GM19023 (cell line): ENCODE measurements around the gene RUSC1.
A peak's percentile ranks its signal among the peaks of the same experiment; 100 is the strongest.
"Not testable (repeated sequence)": the region's sequence is repeated elsewhere in the genome, so short reads cannot be mapped to it uniquely, and the experiment has no call there.

Experiments
- ATAC-seq: cut with Tn5 transposase; IDR thresholded peaks from one replicate; pipeline ENCODE4 v1.9.1; 2021; ENCODE audit warnings: mild to moderate bottlenecking, moderate library complexity; ENCODE audit not compliant: unreplicated experiment

Gene RUSC1, protein sequence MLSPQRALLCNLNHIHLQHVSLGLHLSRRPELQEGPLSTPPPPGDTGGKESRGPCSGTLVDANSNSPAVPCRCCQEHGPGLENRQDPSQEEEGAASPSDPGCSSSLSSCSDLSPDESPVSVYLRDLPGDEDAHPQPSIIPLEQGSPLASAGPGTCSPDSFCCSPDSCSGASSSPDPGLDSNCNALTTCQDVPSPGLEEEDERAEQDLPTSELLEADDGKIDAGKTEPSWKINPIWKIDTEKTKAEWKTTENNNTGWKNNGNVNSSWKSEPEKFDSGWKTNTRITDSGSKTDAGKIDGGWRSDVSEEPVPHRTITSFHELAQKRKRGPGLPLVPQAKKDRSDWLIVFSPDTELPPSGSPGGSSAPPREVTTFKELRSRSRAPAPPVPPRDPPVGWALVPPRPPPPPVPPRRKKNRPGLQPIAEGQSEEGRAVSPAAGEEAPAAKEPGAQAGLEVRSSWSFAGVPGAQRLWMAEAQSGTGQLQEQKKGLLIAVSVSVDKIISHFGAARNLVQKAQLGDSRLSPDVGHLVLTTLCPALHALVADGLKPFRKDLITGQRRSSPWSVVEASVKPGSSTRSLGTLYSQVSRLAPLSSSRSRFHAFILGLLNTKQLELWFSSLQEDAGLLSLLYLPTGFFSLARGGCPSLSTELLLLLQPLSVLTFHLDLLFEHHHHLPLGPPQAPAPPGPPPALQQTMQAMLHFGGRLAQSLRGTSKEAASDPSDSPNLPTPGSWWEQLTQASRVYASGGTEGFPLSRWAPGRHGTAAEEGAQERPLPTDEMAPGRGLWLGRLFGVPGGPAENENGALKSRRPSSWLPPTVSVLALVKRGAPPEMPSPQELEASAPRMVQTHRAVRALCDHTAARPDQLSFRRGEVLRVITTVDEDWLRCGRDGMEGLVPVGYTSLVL

DNA sequence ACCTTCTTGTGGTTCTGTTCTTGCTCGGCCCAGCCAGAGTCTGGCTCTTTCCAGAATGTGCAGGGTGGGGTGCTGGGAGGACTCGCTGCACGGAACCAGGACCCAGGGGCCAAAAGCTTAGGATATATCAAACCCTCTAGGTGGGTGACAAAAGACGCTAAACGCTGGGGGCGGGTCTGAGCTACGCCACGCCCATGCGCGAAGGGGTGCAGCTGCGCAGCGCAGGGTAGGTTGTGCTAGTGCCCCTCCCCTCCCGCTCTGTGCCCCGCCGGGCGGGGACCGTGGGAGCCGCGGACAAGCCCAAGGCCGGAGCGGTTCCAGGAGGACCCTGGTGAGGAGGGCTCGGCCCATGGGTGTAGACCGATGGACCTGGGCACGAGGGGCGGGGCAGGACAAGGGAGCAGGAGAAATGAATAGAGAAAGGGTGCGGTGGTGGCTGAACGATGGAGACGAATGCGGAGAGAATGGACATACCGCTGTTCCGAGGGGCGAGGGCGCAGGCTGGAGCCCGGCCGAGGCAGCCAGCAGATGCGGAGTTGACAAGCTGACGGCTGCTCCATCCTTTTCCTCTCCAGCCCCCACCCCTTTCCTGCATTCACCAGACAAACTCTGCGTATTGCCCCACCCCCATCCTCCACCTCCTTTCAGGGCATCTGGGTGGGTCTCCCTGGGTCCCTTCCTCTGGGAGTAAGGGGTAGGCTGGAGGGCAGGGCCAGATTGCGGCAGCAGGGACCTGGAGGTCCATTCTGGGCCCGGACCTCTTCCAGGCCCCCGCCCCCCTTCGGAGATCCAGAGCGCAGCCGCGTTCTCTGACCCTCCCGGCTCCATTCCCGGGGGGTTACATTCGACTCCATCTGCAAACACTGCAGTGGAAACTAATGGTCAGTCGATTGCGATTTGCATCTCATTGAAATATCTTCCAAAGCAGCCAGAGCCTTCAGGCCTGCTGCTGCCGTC is at the start of gene RUSC1:
TSS of gene RUSC1 (plus strand) at position 234 of the 957 bp plus-strand sequence. CDS start 880 bp downstream, outside the sequence.
- ATAC-seq = no peak

DNA sequence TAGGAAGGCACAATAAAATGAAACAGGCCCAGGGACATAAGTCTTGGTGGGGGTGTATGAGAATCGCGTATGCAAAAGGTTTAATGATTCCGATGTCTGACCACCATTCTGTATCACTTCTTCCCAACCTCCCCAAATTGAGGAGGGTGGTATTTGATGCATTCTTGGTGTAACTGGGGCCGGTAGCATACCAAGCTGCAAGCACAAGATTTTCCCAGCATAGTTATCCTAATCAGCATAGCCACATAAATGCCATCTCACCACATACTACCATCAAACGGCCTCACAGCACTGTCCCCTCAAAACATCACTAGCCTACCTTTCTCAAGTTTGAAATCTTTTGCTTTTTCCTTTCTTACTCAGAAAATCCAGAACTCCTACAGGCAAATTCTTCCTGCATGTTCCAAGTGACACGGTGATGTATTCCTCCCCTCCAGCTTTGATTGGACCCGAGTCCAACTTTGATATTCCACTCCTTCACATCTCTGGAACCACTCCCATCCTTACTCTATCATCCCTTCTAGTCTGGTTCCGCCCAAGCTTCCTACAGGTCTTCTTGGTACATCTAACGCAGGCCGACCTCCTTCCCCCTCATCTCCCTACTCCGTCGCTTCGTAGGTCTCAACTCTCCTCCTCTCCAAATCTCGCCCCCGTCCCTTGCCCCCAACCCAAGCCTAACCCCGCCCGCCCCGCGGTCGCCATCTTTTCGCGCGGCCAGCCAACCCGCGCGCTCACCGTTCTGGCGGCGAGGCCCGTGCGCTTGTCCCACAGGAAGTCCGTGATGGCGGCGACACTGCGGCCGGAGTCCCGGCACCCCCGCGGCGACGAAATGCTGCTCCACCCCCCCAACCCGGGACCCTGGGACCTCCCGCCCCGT is 48.0 kb upstream of the RUSC1 start:
- peak; percentile 40 for ATAC-seq

DNA sequence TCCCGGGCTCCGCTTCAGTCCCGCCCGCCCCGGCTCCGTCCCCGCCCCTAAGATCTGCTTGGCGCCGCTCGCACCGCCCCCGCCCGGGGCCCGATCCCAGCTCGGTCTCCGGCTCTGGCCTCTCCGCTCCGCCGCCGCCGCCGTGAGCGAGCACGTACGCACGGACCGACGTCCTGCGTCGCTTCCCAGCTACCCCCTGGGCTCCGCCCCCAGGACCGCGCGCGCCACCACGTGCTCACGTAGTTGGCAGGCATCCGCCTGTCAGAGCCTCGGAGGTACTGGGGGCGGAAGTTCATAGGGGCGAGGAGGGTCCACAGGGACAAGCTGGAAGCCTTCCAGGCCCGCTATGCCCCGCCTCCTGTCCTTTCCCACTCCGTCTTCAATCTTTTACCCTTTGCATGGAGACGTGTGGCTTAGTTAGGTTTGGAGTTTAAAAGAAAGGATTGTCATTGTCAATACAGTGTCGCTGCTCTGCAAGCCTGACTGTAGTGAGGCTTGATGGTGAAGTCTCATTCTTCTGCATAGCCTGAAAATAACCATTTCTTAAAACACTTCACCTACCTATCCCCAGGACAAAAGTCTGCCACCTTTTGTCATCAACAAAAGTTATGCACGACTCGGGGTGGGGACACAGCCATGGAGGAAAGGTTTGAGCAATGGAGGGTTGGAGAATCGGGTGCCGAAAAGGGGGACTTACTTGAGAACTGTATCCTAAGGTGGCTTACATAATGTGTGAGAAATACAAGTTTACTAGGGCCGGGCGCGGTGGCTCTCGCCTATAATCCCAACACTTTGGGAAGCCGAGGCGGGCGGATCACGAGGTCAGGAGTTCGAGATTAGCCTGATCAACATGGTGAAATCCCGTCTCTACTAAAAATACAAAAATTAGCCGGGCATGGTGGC is 47.1 kb upstream of the RUSC1 start, which contains the start of gene CLK2:
TSS of gene CLK2 (minus strand) at position 162 of the 903 bp plus-strand sequence. CDS start 2,527 bp downstream, outside the sequence.
- ATAC-seq = peak; percentile 75

DNA sequence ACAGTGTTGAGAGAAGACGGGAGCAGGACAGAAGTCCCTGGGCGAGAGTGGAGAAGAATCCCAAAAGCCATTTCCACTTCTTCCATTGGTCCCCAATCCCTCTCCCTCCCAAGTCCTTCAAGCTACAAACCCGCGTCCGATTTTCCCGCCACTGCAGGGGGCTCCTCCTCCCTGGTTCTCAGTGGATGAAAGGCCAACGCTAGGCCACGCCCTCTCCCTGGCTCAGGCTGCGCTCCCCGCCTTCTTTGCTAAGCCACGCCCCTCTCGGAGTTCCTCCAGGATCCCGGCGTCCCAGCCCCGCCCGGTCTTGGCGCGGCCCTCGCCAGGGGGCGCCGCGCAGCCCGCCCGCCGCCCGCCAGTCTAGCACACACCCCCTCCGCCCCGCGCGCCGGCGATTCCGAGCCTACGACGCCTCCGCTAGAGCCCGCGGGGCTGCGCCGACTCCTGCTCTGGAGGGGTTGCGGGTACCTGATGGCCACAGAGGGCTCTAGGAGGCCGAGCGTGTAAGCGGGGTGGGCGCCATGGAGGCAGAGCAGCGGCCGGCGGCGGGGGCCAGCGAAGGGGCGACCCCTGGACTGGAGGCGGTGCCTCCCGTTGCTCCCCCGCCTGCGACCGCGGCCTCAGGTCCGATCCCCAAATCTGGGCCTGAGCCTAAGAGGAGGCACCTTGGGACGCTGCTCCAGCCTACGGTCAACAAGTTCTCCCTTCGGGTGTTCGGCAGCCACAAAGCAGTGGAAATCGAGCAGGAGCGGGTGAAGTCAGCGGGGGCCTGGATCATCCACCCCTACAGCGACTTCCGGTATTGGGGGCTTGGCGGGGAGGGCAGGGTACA is 43.4 kb upstream of the RUSC1 start, which contains the start of gene HCN3:
TSS of gene HCN3 (plus strand) at position 394 of the 832 bp plus-strand sequence. CDS start at position 522, 128 bp downstream.
- ATAC-seq = peak; percentile 64

DNA sequence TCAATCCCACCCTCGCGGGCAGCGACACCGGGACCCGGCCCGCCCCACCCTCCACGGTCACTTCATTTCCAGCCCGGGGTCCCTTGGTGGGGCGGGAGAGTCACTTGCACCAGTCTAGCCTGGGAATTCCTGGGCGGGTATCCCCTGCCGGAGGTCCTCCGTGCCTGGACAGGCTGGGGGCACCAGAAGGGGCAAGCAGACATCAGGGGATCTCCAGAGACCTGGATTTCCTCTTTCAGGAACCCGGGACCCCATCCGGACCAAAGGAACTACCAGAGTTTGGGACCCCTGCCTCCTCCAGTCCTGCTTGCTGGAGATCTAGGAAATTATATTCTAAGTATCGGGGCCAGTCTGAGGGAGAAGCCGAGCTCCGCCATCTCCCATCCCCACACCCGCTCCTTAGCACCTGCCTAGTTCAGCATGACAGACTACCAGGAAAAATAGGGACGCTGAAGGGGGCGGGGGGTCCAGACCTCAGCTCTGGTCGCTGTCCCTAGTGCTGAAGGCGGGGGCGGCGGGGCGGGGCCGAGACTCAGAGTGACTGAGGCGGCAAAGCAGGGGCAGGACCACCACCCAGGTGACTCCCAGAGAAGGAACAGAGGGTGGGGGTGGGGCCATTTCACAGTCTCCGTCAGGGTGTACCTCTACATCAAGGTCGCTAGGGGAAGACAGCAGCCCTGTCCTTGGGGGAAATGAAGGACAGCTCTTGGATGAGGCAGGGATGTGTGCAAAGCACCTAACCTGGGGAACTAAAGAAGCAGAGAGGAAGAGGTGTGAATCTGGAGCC is 42.6 kb upstream of the RUSC1 start:
- no peak for ATAC-seq

DNA sequence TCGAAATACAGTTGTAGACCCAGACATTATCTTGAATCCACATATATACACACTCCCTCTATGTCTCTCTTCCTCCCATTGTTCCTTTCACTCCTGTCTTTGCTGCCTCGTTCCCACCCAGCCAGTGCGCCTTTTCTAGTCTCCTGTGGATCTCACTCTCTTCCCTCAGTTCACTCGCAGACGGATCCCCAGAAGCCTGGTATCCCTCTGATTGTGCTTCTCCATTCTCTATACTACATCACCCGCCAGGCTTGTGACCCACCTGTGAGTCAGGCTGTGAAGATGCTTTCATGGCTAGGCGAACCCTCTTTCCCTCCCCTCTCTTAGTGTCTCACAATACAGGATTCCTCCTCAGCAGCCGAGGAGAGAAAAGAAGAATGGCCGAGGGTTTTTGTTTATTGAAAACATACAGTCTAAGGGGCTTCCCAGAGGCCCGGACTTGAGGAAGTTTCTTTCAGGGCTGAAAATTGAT is 42.0 kb upstream of the RUSC1 start:
- ATAC-seq = no peak

DNA sequence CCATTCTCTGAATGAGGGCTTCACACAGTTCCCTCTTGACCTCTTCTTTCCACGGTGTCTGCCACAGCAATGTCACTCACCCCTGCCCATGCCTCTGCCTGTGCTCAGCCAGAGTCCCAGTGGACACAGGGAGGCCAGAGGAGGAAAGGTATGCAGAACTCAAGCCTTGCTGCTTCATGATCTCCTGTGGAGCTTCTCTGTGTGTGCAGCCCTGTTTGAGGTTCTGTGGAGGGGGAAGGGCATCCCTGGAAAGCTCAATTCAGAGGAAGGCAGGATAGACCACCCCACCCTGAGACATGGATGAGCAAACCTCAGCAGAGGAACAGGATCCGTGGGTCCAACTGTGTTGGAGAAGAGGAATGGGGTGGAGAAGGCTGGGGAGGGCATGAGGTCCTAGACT is 41.4 kb upstream of the RUSC1 start:
- ATAC-seq = no peak

DNA sequence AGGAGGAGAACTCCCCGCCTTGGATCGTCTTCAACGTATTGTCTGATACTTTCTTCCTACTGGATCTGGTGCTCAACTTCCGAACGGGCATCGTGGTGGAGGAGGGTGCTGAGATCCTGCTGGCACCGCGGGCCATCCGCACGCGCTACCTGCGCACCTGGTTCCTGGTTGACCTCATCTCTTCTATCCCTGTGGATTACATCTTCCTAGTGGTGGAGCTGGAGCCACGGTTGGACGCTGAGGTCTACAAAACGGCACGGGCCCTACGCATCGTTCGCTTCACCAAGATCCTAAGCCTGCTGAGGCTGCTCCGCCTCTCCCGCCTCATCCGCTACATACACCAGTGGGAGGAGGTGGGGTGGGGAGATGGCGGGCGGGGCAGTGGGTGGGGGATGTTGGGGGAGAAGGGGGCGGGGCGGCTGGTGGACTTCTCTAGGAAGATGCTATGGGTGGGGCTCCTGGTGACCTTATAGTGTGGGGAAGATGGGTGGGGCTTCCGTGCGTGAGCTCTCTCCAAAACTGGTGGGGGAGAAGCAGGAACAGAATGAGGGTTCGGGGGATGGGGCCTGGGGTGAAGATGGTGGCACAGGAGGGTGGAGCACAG is 38.1 kb upstream of the RUSC1 start:
- no peak for ATAC-seq

DNA sequence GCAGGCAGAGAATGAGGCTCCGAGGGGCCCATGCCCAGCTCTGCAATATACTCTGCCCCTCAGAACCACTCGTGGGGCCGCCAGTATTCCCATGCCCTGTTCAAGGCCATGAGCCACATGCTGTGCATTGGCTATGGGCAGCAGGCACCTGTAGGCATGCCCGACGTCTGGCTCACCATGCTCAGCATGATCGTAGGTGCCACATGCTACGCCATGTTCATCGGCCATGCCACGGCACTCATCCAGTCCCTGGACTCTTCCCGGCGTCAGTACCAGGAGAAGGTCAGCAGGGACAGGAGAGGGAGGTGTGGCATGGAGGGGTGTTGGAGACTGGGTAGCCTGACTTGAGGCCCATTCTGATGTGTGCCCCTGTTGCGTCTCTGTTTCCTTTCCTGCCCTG is 36.2 kb upstream of the RUSC1 start:
- no peak for ATAC-seq

DNA sequence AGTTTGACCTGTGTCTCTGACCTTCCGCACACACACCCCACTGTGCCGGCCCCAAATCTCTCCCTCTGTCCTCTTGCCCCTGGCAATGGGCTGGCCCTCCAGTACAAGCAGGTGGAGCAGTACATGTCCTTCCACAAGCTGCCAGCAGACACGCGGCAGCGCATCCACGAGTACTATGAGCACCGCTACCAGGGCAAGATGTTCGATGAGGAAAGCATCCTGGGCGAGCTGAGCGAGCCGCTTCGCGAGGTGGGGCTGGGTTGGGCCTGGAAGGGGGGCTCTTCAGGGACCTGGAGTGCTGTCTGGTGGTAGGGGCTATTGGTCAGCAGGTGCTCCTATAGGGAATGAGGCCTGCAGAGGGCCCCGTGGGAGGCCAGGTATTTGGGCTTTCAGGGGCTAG is 35.6 kb upstream of the RUSC1 start:
- ATAC-seq = no peak

DNA sequence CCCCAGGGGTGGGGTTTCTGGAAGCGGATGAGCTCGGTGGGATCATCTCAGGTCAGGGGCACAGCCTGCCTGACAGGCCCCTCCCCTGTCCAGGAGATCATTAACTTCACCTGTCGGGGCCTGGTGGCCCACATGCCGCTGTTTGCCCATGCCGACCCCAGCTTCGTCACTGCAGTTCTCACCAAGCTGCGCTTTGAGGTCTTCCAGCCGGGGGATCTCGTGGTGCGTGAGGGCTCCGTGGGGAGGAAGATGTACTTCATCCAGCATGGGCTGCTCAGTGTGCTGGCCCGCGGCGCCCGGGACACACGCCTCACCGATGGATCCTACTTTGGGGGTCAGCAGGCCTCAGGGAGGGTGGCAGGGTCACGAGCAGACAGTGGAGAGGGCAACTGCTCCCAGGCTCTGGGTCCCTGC is 35.1 kb upstream of the RUSC1 start:
- no peak for ATAC-seq

DNA sequence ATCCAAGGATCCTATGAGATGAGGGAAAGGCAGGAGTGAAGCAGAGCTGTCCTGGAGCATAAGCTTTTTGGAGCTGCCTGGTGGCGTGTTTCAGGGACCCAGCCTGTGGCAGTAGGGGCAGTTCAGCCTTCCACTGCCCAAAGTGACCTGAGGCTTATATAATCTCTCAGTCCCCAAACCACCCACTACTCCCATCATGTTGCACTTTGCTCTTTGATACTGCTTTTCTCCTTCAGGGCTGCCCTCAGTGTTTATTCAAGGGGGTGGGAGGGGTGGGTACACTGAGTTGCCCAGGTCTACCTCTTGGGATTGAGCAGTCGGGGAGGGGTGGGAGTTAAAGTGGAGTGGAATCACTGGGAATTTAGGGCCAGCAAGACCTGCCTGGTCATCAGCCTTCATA is 34.1 kb upstream of the RUSC1 start:
- ATAC-seq = no peak

DNA sequence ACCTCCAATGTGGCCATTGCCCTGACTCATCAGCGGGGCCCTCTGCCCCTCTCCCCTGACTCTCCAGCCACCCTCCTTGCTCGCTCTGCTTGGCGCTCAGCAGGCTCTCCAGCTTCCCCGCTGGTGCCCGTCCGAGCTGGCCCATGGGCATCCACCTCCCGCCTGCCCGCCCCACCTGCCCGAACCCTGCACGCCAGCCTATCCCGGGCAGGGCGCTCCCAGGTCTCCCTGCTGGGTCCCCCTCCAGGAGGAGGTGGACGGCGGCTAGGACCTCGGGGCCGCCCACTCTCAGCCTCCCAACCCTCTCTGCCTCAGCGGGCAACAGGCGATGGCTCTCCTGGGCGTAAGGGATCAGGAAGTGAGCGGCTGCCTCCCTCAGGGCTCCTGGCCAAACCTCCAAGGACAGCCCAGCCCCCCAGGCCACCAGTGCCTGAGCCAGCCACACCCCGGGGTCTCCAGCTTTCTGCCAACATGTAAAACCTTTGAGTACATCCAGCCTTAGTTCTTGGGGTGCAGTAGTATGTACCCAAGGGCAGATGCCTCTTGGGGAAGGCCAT is 32.6 kb upstream of the RUSC1 start:
- ATAC-seq = no peak

DNA sequence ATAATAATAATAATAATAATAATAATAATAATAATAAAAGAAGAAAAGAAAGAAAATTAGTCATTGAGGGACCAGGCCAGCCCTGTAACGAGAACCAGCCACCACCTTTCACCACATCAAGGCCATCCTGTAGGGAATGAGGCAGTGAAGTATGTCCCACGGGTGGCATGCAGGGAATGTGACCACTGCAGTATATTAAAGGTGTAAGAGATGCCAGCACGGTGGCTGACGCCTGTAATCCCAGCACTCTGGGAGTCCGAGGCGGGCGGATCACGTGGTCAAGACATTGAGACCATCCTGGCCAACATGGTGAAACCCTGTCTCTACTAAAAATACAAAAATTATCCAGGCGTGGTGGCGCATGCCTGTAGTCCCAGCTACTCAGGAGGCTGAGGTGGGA is 29.7 kb upstream of the RUSC1 start:
- ATAC-seq = not testable (repeated sequence)

DNA sequence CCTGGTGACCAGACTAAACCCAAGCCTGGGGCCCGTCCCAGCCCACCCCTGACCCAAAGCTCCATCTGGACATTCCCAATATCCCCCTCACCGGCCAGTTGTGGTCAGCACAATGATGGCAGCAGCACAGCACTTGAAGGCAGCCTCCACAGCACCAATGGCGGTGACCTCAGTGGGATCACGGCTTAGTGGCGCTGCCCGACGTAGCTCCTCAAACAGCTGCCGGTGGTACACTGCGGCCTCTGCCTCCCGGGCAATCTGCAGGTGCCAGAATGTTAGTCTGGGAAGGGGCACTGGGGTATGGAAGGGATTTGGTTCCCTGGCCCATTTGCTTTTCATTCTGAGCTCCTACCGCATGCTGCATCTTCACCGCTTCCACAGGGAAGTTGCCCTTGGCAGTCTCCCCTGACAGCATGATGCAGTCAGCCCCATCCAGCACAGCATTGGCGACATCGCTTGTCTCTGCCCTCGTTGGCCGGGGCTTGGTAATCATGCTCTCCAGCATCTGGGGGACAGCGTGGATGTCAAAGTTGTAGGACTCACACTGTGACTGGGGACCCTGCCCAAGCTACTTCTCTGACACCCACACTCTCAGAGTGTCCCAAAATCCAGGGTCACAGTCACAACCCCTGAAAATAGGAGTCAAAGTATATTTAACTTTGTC is 27.5 kb upstream of the RUSC1 start:
- no peak for ATAC-seq
